Activated CD8-positive, alpha-beta memory T cell treated with anti-CD3 and anti-CD28 coated beads, Interleukin-2, amount 50 U/mL, for 1 hour (primary cell): ENCODE data around the gene SLC25A44.
A peak's percentile ranks its signal among the peaks of the same experiment; 100 is the strongest.
"Not testable (repeated sequence)": the region's sequence is repeated elsewhere in the genome, so short reads cannot be mapped to it uniquely, and the experiment has no call there.

Experiments used
- DNase-seq: peaks from one replicate; pipeline ENCODE4 v3.0.0-alpha.2; 2020; ENCODE audit errors: extremely low read depth

SLC25A44 gene

DNA sequence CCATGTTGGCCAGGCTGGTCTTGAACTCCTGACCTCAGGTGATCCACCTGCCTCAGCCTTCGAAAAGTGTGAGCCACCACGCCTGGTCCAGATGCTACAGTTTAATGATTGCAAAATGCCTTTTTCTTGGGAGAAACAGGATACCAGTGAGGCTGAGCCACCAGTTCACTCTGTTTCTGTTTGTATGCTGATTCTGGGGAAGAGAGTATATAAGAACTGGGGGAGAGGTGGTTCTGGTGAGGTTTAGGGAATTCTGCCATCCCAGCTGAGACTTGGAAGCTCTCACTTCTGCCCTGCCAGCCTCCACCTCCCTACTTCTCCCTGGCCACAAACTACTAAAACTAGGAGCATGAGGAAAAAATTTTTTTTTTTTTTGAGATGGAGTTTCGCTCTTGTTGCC, 10.8 kb downstream of the SLC25A44 start:
- no peak for DNase-seq

GRCh38 chr1:156211243-156211642, 17.3 kb downstream of the SLC25A44 start:
- no peak for DNase-seq

DNA sequence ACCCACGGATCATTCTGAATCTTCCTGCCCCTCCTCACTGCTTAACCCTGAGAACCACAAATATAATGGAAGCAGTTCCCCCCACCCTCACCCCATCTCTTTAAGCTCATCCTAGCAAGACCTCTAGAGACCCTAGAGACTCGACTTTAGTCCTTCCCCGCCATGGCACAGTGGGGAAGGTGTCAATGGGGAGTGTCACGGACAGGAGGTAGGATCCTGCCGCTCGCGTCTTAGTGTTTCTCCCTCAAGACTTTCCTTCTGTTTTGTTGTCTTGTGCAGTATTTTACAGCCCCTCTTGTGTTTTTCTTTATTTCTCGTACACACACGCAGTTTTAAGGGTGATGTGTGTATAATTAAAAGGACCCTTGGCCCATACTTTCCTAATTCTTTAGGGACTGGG, 18.2 kb downstream of the SLC25A44 start:
- no peak for DNase-seq

DNA sequence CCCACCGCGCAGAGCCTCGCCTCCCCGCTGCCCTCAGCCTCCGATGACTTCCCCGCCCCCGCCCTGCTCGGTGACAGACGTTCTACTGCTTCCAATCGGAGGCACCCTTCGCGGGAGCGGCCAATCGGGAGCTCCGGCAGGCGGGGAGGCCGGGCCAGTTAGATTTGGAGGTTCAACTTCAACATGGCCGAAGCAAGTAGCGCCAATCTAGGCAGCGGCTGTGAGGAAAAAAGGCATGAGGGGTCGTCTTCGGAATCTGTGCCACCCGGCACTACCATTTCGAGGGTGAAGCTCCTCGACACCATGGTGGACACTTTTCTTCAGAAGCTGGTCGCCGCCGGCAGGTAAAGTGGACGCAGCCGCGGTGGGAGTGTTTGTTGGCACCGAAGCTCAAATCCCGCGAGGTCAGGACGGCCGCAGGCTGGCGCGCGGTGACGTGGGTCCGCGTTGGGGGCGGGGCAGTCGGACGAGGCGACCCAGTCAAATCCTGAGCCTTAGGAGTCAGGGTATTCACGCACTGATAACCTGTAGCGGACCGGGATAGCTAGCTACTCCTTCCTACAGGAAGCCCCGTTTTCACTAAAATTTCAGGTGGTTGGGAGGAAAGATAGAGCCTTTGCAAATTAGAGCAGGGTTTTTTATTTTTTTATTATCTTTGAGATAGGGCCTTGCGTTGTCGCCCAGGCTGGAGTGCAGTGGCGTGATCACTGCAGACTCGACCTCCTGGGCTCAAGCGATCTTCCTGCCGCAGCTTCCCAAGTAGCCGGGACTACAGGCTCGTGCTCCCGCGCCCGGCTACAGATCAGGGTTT, 19.1 kb downstream of the SLC25A44 start, which contains the start of gene PMF1:
Gene PMF1, plus strand, starts transcription at position 175 of the 811 bp plus-strand sequence. Its CDS starts 9 bp downstream, at position 184.
- peak; percentile 85 for DNase-seq

- DNase-seq = no peak
Measured at GRCh38 chr1:156213644-156213966, 19.7 kb downstream of the SLC25A44 start.

DNA sequence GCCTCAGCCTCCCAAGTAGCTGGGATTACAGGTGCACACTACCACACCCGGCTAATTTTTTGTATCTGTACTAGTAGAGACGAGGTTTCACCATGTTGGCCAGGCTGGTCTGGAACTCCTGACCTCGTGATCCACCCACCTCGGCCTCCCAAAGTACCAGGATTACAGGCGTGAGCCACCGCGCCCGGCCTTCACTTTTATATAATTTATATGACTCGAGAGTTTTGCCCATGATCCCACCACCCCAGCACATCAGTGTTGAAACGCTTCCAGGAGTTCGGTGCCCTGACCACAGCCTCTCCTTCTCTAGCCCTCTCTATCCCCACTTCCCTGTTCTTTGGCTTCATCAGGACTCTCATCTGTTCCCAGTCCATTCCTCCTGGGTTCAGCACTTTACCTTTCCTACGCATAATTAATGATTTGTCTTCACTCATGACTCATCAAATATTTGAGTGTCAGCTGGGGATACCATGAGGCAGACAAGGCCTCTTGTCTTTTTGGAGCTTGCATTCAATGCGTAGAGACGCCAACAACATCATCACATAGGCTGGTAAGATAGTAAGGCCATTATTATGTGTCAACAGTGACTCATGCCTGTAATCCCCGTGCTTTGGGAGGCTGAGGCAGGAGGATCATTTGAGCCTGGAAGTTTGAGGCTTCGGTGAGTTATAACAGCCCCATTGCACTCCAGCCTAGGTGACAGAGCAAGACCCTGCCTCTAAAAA, 20.3 kb downstream of the SLC25A44 start:
- no peak for DNase-seq

DNA sequence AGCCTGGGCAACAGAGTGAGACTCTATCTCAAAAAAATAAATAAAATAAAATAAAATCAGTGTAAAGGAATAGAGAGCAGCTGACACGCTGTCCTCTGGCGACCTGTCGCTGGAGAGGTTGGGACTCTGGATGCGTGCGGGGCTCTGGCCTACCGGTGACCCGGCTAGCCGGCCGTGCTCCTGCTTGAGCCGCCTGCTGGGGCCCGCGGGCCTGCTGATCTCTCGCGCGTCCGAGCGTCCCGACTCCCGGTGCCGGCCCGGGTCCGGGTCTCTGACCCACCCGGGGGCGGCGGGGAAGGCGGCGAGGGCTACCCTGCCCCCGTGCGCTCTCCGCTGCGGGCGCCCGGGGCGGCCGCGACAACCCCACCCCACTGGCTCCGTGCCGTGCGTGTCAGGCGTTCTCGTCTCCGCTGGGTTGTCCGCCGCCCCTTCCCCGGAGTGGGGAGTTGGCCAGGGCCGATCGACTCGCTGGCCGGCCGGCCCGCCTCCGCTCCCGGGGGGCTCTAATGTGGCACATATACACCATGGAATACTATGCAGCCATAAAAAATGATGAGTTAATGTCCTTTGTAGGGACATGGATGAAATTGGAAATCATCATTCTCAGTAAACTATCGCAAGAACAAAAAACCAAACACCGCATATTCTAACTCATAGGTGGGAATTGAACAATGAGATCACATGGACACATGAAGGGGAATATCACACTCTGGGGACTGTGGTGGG, 22.6 kb downstream of the SLC25A44 start:
- not testable (repeated sequence) for DNase-seq

- DNase-seq = no peak
Measured at GRCh38 chr1:156217871-156218270, 24.0 kb downstream of the SLC25A44 start.

GRCh38 chr1:156220226-156220625, 26.3 kb downstream of the SLC25A44 start:
- no peak for DNase-seq

DNA sequence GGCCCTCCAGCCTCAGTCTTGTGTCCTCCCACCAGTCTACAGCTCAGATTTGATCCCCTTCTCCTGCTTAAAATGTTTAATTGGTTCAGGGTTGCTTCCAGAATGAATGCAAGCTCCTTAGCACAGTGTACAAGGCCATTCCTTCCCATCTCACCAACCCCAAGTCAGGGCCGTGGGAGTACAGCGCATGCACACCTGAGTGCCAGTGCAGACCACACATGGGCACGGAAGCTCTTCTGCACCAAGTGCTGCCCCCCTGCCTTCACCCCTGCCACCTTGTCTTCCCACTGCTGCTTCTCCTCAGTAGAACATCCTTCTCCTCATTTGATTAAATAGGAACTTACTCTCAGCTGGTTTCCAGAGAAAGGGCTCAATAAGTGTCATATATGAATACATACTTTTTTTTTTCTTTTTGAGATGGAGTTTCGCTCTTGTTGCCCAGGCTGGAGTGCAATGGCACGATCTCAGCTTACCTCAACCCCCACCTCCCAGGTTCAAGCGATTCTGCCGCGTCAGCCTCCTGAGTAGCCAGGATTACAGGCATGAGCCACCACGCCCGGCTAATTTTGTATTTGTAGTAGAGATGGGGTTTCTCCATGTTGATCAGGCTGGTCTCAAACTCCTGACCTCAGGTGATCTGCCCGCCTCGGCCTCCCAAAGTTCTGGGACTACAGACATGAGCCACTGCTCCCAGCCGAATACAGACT, 28.2 kb downstream of the SLC25A44 start:
- DNase-seq = no peak

DNA sequence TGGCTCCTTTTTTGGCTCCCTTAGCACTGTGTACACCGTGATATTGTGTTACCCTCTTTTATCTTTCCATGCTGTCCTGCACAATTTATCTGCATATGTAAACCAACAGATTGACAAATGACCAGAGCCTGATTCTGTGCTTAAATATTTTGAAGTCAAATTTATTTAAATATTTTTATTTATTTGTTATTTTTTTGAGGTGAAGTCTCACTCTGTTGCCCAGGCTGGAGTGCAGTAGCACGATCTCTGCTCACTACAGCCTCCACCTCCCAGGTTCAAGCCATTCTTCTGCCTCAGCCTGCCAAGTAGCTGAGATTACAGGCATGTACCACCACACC, 31.7 kb downstream of the SLC25A44 start:
- no peak for DNase-seq

DNA sequence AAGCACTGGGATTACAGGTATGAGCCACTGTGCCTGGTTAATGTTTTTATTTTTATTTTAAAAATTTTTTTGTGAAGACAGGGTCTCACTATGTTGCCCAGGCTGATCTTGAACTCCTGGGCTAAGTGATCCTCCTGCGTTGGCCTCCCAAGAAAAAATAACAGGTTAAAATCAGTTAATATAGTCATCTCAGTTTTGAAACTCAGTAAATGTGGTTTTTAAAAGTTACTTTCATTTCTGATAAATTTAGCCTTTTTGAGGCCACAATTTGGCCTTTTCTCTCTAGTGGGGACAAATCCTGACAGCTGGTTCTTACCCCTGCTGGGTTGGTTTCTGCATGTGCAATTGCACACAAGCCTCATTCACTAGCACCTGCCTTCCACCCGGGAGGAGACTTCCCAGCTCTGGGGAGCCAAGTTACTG, 32.2 kb downstream of the SLC25A44 start:
- DNase-seq = no peak

DNA sequence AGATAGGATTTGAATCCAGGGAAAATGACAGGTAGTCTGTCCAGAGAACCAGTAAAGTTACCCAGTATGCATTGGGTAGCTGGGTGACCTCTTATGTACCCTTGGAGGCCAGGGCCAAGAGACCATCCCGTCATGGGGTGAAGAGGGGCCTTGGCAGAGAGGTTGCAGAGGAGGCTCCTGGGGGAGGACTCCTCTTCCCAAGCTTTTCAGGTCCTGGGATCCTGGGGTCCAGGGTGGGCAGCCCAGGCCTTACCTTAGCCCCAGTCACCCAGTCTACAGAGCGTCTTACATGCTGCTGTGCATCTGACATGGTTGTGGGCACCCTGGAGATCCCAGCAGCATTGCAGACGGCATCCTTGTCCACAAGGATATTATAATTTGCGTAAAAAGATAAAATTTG, 32.9 kb downstream of the SLC25A44 start:
- no peak for DNase-seq

- DNase-seq = no peak
Measured at GRCh38 chr1:156228501-156228900, 34.6 kb downstream of the SLC25A44 start.

DNA sequence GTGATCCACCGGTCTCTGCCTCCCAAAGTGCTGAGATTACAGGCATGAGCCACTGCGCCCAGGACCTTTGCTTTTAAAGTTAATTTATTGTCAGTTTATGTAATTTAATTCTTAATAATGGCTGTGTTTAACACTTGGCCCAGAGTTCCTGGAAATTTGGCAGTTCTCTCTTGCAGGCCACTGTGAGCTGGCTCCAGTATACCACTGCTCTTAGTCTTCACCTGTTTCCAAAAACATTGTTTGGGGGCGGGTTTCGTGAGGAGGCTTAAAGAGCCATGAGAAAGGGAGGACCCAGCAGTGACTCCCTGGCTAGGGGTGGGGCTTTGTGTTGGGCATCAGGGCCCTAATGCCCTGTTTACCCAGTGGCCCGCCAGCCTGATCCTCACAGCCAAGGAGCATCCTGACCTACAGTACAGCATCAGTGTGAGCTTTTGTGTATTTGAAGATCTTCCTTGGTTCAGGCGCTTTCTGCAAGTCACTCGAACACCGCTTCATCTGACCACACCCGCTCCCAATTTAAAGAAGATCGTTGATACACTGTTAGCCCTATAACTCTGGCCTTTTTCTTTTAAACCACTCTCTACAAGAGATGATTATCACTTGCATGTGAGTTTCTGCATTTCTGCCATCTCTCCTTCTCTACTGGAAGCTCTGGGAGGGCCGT, 36.0 kb downstream of the SLC25A44 start:
- DNase-seq = no peak

DNA sequence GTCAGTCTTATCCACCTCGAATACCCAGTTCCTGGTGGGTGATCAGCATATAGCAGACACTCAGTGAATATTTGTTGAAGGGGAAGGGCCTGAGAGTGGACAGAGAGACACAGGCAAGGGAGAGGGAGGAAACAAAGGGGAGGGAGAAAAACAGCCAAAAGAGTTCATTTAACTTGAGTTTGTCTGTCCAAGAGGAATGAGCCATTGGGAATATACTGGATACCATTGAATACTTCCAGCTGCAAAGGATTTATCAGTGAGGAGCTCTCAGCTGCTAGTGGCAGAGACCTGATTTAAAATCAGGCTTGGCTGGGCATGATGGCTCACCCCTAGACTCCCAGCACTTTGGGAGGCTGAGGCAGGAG, 36.6 kb downstream of the SLC25A44 start:
- no peak for DNase-seq

DNA sequence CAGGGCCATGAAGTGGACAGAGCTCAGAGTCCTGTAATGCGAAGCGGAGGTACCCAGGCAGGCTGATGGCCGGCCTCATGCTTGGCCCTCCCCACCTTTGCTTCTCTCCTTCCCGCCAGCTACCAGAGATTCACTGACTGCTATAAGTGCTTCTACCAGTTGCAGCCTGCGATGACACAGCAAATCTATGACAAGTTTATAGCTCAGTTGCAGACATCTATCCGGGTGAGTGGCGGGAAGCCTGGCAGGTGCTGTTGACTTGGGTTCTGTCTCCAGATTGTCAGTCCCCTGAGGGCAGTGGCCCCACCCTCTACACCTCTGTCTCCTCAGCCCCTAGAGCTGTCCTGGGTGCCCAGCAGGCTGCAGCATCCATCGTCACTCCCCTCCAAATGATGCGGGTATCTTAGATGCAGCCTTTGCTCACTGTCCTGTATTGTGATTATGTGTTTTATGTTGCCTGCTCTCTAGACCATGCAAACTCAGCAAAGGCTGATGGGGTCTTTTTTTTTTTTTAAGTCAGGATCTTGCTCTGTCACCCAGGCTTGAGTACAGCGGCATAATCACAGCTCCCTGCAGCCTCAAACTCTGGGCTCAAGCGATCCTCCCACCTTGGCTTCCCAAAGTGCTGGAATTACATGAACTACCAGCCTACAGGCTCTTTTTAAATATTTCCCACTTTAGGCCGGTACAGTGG, 38.4 kb downstream of the SLC25A44 start:
- DNase-seq = no peak

DNA sequence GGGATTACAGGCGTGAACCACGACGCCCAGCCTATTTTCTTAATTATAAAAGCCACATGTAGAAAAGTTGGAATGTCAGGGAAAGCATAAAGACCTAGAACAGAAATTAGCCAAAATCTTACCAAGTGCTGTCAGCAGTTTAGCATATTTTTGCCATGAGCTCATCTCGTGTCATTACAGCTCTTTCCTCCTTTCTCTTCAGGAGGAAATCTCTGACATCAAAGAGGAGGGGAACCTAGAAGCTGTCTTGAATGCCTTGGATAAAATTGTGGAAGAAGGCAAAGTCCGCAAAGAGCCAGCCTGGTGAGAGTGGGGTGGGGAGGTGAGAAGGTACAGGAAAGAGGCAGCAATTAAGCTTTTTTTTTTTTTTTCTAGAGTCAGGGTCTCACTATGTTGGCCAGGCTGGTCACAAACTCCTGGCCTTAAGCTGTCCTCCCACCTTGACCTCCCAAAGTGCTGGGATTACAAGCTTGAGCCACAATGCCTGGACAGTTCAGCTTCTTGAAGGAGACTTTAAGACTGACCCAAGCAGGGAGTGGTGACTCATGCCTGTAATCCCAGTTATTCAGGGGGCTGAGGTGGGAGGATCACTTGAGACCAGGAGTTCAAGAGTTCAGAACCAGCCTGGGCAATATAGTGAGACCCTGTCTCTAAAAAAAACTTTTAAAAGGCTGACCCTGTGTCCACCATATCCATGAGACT, 39.7 kb downstream of the SLC25A44 start:
- DNase-seq = no peak

DNA sequence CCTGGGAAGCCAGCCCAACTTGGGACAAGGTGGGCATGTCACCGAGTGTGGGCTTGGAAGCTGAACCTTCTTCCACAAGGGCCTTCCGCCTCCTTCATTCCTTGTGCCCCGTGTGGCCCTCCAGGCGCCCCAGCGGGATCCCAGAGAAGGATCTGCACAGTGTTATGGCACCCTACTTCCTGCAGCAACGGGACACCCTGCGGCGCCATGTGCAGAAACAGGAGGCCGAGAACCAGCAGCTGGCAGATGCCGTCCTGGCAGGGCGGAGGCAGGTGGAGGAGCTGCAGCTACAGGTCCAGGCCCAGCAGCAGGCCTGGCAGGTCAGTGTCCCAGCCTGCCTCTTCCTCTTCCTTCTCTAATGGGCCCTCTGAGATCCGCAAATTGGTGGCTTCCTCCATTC, 42.3 kb downstream of the SLC25A44 start:
- no peak for DNase-seq

- no peak for DNase-seq
Measured at GRCh38 chr1:156238248-156238647, 44.3 kb downstream of the SLC25A44 start.
